Tibial artery (tissue), 4 donors: Measurements from ENCODE around the gene ESRRB.

Source experiments
- DNase-seq, 2 donors: peaks; one replicate each; pipeline ENCODE4 v3.0.0-alpha.2; 2019
- H3K27ac ChIP-seq, 2 donors: fragments of 200-600 bp; sonication (generic) in 1 of 2; 1 replicate in 1 of 2; 2 replicates in 1 of 2; pipeline ENCODE4 v1.5.1; 2018 to 2019; ENCODE audit warnings: mild to moderate bottlenecking in 1 of 2
- H3K27me3 ChIP-seq, 2 donors: fragments of 200-600 bp; sonication (generic) in 1 of 2; one replicate each; pipeline versions ENCODE4 v1.5.1 to v1.6.0; 2016 to 2019
- H3K36me3 ChIP-seq, 3 donors: fragments of 200-600 bp; sonication (generic) in 2 of 3; one replicate each; pipeline ENCODE4 v1.5.1; 2016 to 2019; ENCODE audit warnings: mild to moderate bottlenecking in 2 of 3
- H3K4me1 ChIP-seq, 4 donors: fragments of 200-600 bp; sonication (generic) in 2 of 4; 1 replicate in 3 of 4; 2 replicates in 1 of 4; pipeline ENCODE4 v1.5.1; 2016 to 2019
- H3K4me3 ChIP-seq, 2 donors: fragments of 200-600 bp; sonication (generic) in 1 of 2; 1 replicate in 1 of 2; 2 replicates in 1 of 2; pipeline ENCODE4 v1.5.1; 2018 to 2019; ENCODE audit warnings: mild to moderate bottlenecking in 2 of 2
- H3K9me3 ChIP-seq, 3 donors: fragments of 200-600 bp; sonication (generic) in 1 of 3; one replicate each; pipeline ENCODE4 v1.5.1; 2016 to 2019
- CTCF ChIP-seq, 2 experiments: fragments of 200-600 bp in 1 of 2; fragments of 450-650 bp in 1 of 2; IDR thresholded peaks; one replicate each; pipeline ENCODE4 v1.5.1; 2017 to 2019; ENCODE audit warnings: antibody characterized with exemption in 2 of 2, mild to moderate bottlenecking in 1 of 2, moderate library complexity in 1 of 2
- intact Hi-C: fragments of 100-400 bp; cut with DNase I; formaldehyde crosslinking; loops from one replicate; pipeline ENCODE4 v1.15.0; 2023; ENCODE audit warnings: low total_unique reads

Gene ESRRB

DNA sequence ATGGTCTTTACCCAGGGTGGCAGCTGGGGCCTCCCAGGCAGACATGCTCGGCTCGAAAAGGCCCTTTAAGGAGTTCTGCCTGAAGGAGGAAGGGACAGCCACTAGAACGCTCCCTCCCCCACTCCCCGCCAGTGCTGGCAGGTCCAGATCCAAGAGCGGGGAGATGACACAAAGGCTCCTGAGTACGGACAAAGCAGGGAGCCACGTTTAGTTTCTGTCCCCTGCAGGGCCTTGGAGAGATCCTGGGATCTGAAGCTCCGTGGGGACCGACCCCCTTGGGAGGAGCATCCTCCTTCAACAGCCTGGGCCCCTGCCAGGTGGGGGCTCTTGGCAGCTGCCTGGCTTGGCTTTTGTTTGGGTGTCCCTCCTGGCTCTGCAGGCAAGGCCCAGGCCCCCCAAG is 89.7 kb downstream of the ESRRB start:
- no peaks in the 10 kb centered on the region for H3K27me3 ChIP-seq
- H3K36me3 ChIP-seq = no peaks in the 10 kb centered on the region
- no peak for TF ChIP-seq CTCF (IDR thresholded peaks at IDR 0.05)
- DNase-seq = no peak
- H3K4me1 ChIP-seq = no peaks in the 10 kb centered on the region
- no peak overlapping the region for H3K4me3 ChIP-seq
- no peak overlapping the region for H3K27ac ChIP-seq
- intact Hi-C loops = no loop called here
- H3K9me3 ChIP-seq = no peaks in the 10 kb centered on the region

DNA sequence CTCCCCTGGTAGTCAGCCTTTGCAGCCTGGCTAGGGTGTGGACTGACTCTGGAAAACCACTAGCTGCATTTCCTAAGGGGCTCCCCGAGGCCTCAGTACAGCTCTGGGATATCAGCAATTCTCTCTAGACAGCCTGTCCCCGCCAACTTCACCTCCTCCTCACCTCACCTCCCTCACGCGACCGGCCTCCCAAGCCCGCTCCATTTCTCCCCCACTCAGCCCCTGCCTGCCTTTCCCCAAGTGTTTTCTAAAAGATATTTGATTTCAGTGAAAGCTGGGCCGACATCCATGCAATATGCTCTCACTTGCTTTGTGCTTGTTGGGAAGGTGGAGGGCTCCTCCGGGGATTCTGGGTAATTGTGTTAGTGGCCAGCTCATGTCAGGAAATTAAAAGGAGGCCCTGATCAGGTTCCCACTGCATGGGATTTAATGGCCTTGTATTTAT is 91.8 kb downstream of the ESRRB start:
- Histone ChIP-seq H3K27me3 (no peaks in the 10 kb centered on the region), H3K27ac (no peak overlapping the region)
- no peak for DNase-seq

GRCh38 chr14:76472199-76472723 is 96.3 kb downstream of the ESRRB start:
- peaks cover 0 to 9% (median 8%) of the 10 kb centered on the region in 4 donors for H3K4me1 ChIP-seq
- TF ChIP-seq CTCF (IDR thresholded peaks at IDR 0.05) = no peak
- intact Hi-C loops = no loop called here
- H3K27ac ChIP-seq = no peak overlapping the region
- H3K27me3 ChIP-seq = no peaks in the 10 kb centered on the region
- H3K4me3 ChIP-seq = no peak overlapping the region
- no peak for DNase-seq
- H3K36me3 ChIP-seq = no peaks in the 10 kb centered on the region
- H3K9me3 ChIP-seq = no peaks in the 10 kb centered on the region

More for the DNA sequence above, 91.8 kb downstream of the ESRRB start:
- H3K36me3 ChIP-seq = no peaks in the 10 kb centered on the region
- no peaks in the 10 kb centered on the region for H3K4me1 ChIP-seq
- intact Hi-C loops = no loop called here
- no peak overlapping the region for H3K4me3 ChIP-seq
- TF ChIP-seq CTCF (IDR thresholded peaks at IDR 0.05) = no peak
- no peaks in the 10 kb centered on the region for H3K9me3 ChIP-seq

DNA sequence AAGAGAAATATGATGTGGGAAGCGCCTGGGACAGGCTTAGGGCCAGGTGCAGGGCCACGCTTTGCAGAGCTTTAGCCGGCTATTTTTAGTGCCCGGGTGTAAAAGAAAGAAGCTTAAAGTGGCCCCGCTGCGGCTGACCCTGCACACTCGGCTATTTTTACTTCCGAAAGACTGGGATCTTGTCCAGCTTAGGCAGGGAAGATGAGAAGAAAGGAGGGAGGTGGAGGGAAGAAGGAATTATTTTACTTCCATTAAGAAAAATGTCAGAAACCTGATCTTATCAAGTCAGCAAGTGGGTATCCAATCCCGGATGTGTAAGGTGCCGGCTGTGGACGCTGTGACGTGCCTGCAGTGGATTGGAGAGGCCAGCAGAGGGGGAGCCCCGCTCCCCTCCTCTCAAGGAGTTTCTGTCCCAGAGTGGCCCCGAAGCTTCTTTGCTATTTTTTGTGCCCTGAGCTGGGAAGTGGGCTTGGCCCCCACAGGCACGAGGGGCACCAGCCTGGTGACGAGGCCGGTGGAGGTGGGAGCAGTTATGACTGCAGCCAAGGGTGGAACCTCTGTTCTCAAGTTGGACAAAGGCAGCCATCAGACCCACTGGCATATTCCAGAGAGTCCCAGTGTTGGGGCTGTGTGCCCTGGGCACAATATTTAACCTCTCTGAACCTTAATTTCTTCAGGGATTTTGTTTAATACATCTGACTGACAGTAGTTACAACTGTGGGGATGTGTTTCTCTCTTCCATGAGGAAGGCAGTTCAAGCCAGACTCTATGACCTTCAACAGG is 97.7 kb downstream of the ESRRB start:
- Histone ChIP-seq H3K4me1 (peaks cover 0 to 9% (median 8%) of the 10 kb centered on the region in 4 donors), H3K4me3 (peak overlapping the region; percentile 15 to 47), H3K27ac (no peak overlapping the region), H3K27me3 (no peaks in the 10 kb centered on the region), H3K9me3 (no peaks in the 10 kb centered on the region), H3K36me3 (no peaks in the 10 kb centered on the region)
- TF ChIP-seq CTCF (IDR thresholded peaks at IDR 0.05) = no peak
- intact Hi-C loops = no loop called here
- DNase-seq = no peak

- no peak for DNase-seq
- no peaks in the 10 kb centered on the region for H3K9me3 ChIP-seq
- no peaks in the 10 kb centered on the region for H3K4me1 ChIP-seq
- H3K36me3 ChIP-seq = no peaks in the 10 kb centered on the region
- H3K4me3 ChIP-seq = no peak overlapping the region
- intact Hi-C loops = no loop called here
- no peak overlapping the region for H3K27ac ChIP-seq
- H3K27me3 ChIP-seq = no peaks in the 10 kb centered on the region
- TF ChIP-seq CTCF (IDR thresholded peaks at IDR 0.05) = no peak
Measured at GRCh38 chr14:76480426-76480825, 104.5 kb downstream of the ESRRB start.
